Right atrium auricular region (tissue), 2 donors: Measurements from ENCODE around the gene BBS1. TPM values are rescaled to one million over a fixed set of nuclear protein-coding genes. Genes with fewer than 3 reads are reported as not detected.
A peak's percentile ranks its signal among the peaks of the same experiment; 100 is the strongest.

ENCODE experiments used
- DNase-seq: peaks from one replicate; pipeline ENCODE4 v3.0.0-alpha.2; 2019; ENCODE audit warnings: low spot score
- H3K27ac ChIP-seq, 2 donors: fragments of 200-600 bp; sonication (generic); 1 replicate in 1 of 2; 2 replicates in 1 of 2; pipeline ENCODE4 v1.5.1; 2016 to 2019
- H3K27me3 ChIP-seq, 2 donors: fragments of 200-600 bp; sonication (generic); one replicate each; pipeline versions ENCODE4 v1.5.1 to v1.6.0; 2017 to 2019
- H3K36me3 ChIP-seq: fragments of 200-600 bp; sonication (generic); one replicate; pipeline ENCODE4 v1.5.1; 2016
- H3K4me1 ChIP-seq, 2 donors: fragments of 200-600 bp; sonication (generic); one replicate each; pipeline versions ENCODE4 v1.5.1 to v1.6.0; 2017 to 2019
- H3K4me3 ChIP-seq, 2 donors: fragments of 200-600 bp; sonication (generic); 1 replicate in 1 of 2; 2 replicates in 1 of 2; pipeline ENCODE4 v1.5.1; 2017 to 2019; ENCODE audit warnings: mild to moderate bottlenecking in 1 of 2, moderate library complexity in 1 of 2
- H3K9me3 ChIP-seq, 2 donors: fragments of 200-600 bp; sonication (generic); one replicate each; pipeline ENCODE4 v1.5.1; 2019
- total RNA-seq, 2 donors: library from RNA; depleted of rRNA; stranded (reverse); fragments of >200 nt; gene quantifications; one replicate each; pipeline ENCODE4 v1.1.0, GENCODE V29; 2016
- TF ChIP-seq, protein P1 (sequence below), 2 donors: fragments of 200-600 bp; sonication (generic); IDR thresholded peaks; one replicate each; pipeline ENCODE4 v1.5.1; 2019; ENCODE audit warnings: antibody characterized with exemption in 2 of 2

Gene BBS1
- total RNA-seq, 2 donors from 2014 or later: 37.0 to 38.7 TPM

DNA sequence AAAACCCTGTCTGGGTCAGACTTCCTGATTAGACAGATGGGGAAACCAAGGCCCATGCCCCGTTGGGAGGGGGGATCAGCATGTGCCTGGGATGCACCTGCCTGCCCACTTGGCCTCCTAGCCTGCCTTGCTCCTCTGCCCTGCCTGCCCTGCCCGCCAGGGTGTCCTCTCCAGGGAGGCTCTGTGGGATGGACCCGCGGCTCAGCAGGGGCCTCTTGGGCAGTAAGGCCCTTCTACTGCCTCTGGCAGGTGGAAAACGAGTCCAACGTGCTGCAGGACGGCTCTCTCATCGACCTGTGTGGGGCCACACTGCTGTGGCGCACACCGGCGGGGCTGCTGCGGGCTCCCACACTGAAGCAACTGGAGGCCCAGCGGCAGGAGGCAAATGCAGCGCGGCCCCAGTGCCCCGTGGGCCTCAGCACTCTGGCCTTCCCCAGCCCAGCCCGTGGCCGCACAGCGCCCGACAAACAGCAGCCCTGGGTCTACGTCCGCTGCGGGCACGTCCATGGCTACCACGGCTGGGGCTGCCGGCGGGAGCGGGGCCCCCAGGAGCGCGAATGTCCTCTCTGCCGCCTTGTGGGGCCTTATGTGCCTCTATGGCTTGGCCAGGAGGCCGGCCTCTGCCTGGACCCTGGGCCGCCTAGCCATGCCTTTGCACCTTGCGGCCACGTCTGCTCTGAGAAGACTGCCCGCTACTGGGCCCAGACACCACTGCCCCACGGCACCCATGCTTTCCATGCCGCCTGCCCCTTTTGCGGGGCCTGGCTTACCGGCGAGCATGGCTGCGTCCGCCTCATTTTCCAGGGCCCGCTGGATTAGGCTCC, 34.9 kb upstream of the BBS1 start:
- peaks cover 32% of the 10 kb centered on the region for H3K36me3 ChIP-seq
- TF ChIP-seq, protein P1, sequence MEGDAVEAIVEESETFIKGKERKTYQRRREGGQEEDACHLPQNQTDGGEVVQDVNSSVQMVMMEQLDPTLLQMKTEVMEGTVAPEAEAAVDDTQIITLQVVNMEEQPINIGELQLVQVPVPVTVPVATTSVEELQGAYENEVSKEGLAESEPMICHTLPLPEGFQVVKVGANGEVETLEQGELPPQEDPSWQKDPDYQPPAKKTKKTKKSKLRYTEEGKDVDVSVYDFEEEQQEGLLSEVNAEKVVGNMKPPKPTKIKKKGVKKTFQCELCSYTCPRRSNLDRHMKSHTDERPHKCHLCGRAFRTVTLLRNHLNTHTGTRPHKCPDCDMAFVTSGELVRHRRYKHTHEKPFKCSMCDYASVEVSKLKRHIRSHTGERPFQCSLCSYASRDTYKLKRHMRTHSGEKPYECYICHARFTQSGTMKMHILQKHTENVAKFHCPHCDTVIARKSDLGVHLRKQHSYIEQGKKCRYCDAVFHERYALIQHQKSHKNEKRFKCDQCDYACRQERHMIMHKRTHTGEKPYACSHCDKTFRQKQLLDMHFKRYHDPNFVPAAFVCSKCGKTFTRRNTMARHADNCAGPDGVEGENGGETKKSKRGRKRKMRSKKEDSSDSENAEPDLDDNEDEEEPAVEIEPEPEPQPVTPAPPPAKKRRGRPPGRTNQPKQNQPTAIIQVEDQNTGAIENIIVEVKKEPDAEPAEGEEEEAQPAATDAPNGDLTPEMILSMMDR (IDR thresholded peaks at IDR 0.05): no peak
- no peak overlapping the region for H3K4me3 ChIP-seq
- no peaks in the 10 kb centered on the region for H3K27me3 ChIP-seq
- no peaks in the 10 kb centered on the region for H3K9me3 ChIP-seq
- DNase-seq: no peak
- H3K4me1 ChIP-seq: peaks cover 0 to 11% of the 10 kb centered on the region in 2 donors
- no peak overlapping the region for H3K27ac ChIP-seq

DNA sequence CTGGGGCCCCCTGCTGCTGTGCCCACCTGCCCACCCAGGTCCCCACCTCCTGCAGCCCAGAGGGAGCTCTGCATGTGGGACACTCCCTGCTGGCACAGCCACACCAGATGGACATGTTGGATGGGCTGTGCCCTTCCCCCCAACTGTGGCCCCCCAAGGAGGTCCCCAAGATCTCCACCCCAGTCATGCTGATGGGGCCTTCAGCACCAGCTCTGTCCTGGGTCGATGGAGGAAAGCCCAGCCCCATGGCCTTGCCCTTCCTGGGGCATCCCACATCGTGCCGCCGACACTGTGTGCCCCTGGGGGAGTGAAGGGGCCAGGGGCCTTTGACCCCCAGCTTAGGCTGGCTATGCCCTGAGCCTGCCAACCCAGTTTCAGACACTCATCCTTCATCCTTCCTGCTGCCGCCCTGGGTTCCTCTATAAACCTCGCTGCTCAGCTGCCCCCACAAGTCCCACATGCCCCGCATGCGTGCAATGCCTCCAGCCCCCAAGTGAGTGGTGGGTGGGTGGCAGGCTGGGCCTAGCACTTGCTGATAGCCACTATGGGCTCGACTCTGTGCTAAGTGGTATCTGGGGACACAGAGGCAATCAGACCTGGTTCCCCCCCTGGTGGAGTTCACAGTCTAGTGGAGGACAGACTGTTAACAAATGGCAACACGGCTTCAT, 34.1 kb upstream of the BBS1 start:
- H3K4me3 ChIP-seq: no peak overlapping the region
- H3K4me1 ChIP-seq: peaks cover 0 to 18% of the 10 kb centered on the region in 2 donors
- H3K27me3 ChIP-seq: no peaks in the 10 kb centered on the region
- no peak overlapping the region for H3K27ac ChIP-seq
- TF ChIP-seq, protein P1 (IDR thresholded peaks at IDR 0.05): no peak
- peaks cover 32% of the 10 kb centered on the region for H3K36me3 ChIP-seq
- DNase-seq: no peak
- H3K9me3 ChIP-seq: no peaks in the 10 kb centered on the region

DNA sequence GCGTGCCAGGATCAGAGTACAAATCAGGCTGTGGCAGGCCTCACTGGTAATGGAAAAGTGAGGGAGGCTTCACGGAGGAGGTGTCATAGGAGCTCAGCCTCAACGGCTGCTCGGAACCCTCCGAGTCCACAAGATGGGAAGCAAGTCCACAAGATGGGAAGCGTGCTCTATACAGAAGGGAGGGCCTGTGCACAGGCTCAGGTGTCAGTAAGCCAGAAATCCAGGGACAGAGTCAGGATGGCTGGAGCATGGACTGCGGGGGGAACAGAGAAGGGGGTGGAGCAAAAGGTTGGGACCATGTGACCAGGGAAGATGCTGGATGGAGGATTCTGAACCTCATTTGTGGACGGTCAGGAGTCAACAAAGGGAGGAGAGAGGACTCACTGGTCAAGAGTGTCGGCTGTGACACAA, 33.6 kb upstream of the BBS1 start:
- peaks cover 32% of the 10 kb centered on the region for H3K36me3 ChIP-seq
- no peak overlapping the region for H3K4me3 ChIP-seq
- peaks cover 0 to 18% of the 10 kb centered on the region in 2 donors for H3K4me1 ChIP-seq
- TF ChIP-seq, protein P1 (IDR thresholded peaks at IDR 0.05): no peak
- H3K27me3 ChIP-seq: no peaks in the 10 kb centered on the region
- no peak overlapping the region for H3K27ac ChIP-seq
- H3K9me3 ChIP-seq: no peaks in the 10 kb centered on the region
- DNase-seq: no peak

DNA sequence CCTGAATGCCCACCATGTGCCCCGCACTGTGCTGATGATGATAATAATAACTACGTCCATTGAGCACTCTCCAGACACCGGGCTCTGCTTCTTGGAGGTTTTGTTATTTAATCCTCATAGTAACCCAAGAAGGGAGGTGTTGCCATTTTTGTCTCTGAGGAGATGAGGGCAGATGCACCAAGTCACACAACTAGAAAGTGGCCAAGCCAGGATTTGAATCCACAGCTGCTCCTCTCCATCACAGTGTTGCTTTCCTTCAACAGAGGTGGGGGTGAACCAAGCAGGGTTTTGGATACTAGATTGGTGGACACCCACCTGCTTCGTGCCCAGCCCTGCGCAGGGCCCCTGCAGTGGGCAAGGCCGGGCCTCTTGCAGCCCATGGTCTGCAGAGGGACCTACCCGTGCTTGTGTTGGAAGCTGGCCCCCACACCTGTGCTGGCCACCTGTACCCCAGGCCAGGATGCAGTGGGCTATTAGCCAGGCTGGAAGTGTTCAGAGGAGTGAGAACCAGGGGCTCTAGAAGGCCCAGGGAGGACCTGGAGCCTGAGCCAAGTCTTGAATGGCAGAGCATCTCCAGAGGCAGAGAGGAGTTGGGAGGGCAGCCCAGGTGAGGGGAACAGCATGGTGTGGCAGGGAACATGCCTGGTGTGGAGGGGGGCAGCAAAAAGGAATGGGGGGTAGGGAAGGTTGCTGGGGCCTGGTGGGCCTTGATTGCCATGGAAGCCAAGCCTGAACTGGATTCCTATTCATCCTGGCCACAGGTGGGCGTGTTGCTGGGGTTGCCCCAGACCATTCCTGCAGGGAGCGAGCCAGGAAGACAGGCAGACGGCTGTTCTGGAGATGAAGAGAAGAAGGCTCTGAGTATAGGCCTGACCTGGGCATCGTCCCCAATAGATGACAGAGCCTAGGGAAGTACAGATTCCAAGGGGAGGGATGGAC, 32.9 kb upstream of the BBS1 start:
- no peak overlapping the region for H3K27ac ChIP-seq
- peaks cover 27% of the 10 kb centered on the region for H3K36me3 ChIP-seq
- no peak overlapping the region for H3K4me3 ChIP-seq
- no peaks in the 10 kb centered on the region for H3K9me3 ChIP-seq
- H3K27me3 ChIP-seq: no peaks in the 10 kb centered on the region
- DNase-seq: no peak
- TF ChIP-seq, protein P1 (IDR thresholded peaks at IDR 0.05): no peak
- peaks cover 0 to 18% of the 10 kb centered on the region in 2 donors for H3K4me1 ChIP-seq

DNA sequence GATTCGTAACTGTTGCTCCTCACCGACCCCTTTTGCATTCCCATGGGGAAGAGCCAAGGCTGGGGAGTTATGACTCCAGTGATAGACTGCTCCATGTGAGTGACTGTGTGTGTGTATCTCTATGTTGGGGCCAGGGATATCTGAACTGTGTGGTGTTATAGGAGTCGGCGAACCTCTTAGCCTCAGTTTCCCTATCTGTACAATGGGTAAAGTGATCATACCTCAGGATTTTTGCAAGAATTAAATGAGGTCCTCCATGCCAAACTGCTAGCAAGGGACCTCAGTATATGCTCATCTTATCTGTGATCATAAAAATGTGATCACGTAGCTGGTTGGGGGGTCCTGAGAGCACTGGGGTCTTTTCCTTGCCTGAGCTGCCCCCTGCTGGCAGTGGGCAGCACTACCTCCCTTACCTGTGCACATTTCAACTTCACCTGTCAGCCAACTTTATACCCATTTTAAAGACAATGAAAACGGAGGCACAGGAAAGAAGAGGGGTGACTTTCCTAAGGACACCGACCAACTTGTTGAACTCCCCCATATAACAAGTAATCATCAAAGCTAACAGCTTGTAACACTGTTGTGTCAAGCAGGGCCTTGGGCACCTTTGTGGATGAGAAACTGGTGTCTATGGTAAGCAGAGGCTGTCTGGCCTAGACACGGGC, 31.6 kb upstream of the BBS1 start:
- Histone ChIP-seq H3K4me3 (peak overlapping the region; percentile 59 to 70), H3K4me1 (peaks cover 0 to 18% of the 10 kb centered on the region in 2 donors), H3K27me3 (no peaks in the 10 kb centered on the region), H3K36me3 (peaks cover 14% of the 10 kb centered on the region), H3K9me3 (no peaks in the 10 kb centered on the region), H3K27ac (peak overlapping the region; percentile 77 to 88)
- TF ChIP-seq, protein P1 (IDR thresholded peaks at IDR 0.05): peak; percentile 68 to 73
- DNase-seq: no peak
